HPDE6-E6E7 (cell line): ENCODE measurements around the gene DNAH14.
"Not testable (repeated sequence)": the region's sequence is repeated elsewhere in the genome, so short reads cannot be mapped to it uniquely, and the experiment has no call there.

ENCODE experiments used
- DNase-seq: peaks from one replicate; pipeline ENCODE4 v3.0.0; 2011; ENCODE audit warnings: missing footprints; ENCODE audit errors: extremely low spot score

Gene DNAH14

GRCh38 chr1:225152061-225152460 lies 222.6 kb downstream of the DNAH14 start:
- no peak for DNase-seq

DNA sequence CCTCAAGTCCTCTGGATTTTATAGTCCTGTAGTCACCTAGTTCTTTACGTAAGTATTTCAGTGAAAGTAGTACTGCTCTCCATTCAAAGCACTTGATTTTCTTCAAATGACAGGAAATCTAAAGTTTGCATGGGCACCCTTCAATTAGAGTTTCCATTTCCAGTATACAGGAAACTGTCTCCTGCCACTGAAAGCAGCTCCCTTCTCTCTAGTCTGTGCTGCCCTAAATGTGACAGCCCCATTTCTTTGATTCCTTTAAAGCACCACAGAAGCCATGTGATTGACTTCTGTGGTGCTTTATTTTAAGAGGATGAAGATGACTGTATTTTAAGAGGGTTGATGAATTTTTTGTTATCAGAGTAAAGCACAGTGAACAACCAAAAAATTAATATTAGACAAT lies 226.1 kb downstream of the DNAH14 start:
- DNase-seq, result no peak

DNA sequence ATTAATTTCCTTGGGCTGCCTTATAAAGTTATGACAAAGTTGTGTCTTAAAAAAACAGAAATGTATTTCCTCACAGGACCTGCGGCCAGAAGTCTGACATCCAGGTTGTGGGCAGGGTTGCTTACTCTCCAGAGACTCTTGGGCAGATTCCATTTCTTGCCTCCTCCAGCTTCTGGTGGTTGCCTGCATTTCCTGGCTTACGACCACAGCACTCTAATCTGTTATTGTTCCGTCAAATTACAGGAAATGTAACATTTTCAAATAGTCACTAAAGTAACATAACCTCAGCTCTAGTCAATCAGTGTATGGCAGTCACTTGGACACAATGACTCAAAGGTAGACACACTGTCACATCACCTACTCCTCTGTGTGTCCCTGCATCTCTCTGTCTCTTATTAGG lies 226.8 kb downstream of the DNAH14 start:
- DNase-seq, result no peak

GRCh38 chr1:225158291-225158690 lies 228.8 kb downstream of the DNAH14 start:
- DNase-seq, result no peak

GRCh38 chr1:225159793-225160192 lies 230.3 kb downstream of the DNAH14 start:
- DNase-seq, result no peak

DNA sequence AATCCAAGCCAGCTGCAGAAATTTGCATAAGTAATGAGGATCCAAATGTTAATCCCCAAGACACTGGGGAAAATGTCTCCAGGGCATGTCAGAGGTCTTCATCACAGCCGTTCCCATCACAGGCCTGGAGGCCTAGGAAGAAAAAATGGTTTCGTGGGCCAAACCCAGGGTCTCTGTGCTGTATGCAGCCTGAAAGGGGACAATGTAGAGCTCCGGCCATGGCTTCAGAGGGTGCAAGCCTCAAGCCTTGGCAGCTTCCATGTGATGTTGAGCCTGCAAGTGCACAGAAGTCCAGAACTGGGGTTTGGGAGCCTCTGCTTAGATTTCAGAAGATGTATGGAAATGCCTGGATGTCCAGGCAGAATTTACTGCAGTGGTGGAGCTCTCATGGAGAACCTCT lies 247.9 kb downstream of the DNAH14 start:
- DNase-seq, result not testable (repeated sequence)

- DNase-seq, result no peak
Observed at GRCh38 chr1:225179686-225180085, 250.2 kb downstream of the DNAH14 start.

- DNase-seq, result no peak
Observed at GRCh38 chr1:225182716-225183115, 253.2 kb downstream of the DNAH14 start.

- DNase-seq, result no peak
Observed at GRCh38 chr1:225191199-225191753, 261.8 kb downstream of the DNAH14 start.

GRCh38 chr1:225201447-225201846 lies 272.0 kb downstream of the DNAH14 start:
- no peak for DNase-seq

DNA sequence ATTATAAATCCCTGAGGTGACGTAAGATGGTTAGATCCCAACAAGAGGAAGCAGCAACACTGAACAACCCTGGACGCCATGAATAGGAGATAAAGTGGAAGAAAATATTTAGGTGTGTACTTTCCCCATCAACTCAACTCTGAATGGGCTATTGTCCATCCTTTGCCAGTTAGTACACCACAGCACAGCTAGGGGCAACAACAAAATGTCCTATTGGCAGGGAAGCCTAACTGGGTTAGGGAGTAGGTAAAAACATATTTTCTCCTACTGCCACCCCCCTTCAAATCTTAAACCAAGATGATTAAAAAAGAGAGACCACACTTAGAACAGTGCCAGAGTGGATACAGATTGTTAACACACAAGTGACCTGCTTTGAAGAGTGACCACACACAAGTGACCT lies 278.3 kb downstream of the DNAH14 start:
- no peak for DNase-seq

DNA sequence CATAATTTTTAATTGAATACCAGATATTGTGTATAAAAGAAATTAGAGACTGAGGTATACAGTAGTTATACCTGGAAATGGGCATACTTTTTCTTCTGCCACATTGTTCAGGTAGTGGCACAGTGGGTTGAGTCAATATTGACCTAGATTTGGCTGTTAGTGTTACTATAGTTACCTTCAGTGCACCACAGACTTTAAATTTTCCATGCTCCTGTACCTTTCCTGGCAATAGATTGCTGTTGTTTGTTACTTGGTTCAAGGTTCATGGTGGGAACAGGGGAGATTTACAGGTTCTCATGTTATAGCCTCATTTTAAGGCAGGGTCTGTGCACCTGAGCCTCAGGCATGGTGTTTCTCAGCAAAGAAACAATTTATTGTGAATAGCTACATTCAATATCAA lies 279.7 kb downstream of the DNAH14 start:
- no peak for DNase-seq

GRCh38 chr1:225210180-225210579 lies 280.7 kb downstream of the DNAH14 start:
- not testable (repeated sequence) for DNase-seq

GRCh38 chr1:225211694-225212442 lies 282.4 kb downstream of the DNAH14 start:
- DNase-seq, result not testable (repeated sequence)

- DNase-seq, result no peak
Observed at GRCh38 chr1:225224287-225224686, 294.8 kb downstream of the DNAH14 start.

DNA sequence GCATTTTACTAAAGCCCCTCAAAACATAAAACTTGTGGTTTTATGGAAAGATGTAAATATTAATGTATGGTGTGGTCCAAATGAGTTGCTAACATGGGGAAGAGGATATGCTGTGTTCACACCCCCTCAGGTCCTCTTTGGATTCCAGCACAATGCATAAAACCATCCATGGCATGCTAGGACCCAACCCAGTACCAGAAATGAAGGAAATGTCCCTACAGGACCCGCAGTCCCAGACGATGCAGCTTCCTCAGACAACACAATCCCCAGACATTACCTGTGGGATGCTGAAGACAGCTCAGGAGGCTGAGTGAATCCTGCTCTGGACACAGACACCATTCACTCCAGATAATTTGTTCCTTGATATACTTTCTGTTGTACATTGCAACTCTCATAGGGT lies 296.2 kb downstream of the DNAH14 start:
- no peak for DNase-seq

DNA sequence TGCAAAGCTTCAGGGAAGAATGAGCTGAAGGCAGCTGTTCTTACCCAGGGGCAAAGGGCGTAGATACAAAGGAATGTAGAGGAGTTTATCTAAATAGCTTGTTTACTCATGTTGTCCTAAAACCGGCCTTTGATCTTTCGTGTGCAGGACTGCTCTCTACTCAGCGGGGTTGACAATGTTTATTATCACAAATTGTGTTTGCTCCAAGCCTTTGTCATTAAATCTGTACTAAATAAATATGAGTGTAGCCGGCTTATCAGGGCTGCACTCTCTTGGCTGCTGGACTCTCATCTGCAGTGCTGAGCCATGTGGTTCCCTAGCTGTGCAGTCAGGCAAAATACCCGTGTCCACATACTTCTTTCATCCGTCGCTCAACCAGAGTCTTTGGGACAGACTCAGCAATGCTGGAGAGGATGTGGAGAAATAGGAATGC lies 299.4 kb downstream of the DNAH14 start:
- no peak for DNase-seq

DNA sequence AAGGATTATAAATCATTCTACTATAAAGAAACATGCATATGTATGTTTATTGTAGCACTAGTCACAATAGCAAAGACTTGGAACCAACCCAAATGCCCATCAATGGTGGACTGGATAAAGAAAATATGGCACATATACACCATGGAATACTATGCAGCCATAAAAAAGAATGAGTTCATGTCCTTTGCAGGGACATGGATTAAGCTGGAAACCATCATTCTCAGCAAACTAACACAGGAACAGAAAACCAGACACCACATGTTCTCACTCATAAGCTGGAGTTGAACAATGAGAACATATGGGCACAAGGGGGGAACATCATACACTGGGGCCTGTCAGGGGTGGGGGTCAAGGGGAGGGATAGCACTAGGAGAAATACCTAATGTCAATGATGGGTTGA lies 300.0 kb downstream of the DNAH14 start:
- not testable (repeated sequence) for DNase-seq

DNA sequence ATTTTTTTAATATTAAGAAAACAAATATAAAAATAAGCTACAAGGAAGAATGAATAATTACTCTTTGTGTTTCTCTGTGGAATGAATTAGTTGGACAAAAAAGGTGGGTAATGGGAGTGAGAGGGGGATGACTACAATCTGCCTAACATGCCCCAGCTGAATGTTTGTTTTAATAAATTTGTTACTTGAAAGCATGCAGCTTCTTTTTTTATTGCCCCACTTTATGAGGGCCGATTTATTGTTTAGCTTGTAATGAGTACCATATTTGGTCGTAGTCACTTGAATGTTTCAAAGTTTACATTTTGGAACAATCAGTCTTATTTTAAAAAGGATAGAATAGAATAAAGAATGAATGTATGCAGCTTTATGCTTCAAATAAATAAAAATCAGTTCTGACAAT lies 301.0 kb downstream of the DNAH14 start:
- DNase-seq, result no peak

- not testable (repeated sequence) for DNase-seq
Observed at GRCh38 chr1:225232930-225233329, 303.5 kb downstream of the DNAH14 start.

- no peak for DNase-seq
Observed at GRCh38 chr1:225242611-225243010, 313.1 kb downstream of the DNAH14 start.

DNA sequence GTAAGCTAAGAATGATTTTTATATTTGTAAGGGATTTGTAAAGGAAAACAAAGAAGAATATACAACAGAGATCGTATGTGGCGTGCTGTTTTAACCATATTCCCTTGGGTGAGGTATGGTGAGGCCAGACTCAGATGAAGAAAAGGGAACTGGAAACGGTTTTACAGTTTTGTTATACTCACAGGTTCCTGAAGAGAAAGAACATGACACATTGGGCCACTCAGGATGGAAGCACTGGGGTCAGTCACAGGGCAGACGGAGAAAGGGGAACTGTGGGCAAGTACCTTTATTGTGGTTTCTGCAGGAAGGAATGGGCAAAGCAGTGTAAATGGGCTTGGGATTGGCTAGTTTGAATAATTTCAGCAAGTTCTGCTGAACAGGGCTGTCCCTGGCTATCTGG lies 321.0 kb downstream of the DNAH14 start:
- DNase-seq, result no peak

- DNase-seq, result no peak
Observed at GRCh38 chr1:225253173-225253572, 323.7 kb downstream of the DNAH14 start.

DNA sequence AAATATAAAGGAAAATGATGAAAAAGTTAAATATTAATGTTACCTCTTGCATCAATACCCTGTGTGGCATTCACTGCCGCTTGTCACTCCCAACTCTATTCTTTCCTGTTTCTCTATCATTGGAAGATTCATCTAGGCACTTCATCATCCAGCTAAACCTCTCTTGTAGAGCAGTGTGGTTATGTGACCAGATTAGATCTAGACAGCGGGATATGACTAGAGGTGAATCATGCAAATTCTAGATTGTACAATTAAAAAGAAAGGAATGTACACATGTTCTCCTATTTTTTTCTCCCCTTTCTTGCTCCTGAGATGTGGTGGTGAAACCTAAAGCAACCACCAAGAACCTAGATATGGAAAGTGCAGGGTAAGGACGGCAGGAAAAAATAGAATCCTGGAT lies 324.3 kb downstream of the DNAH14 start:
- DNase-seq, result peak; percentile 23
